CD4-positive, alpha-beta T cell treated with Interleukin-6 for 4 hours (primary cell): ENCODE data around the gene RNF149.
"Not testable (repeated sequence)": the region's sequence is repeated elsewhere in the genome, so short reads cannot be mapped to it uniquely, and the experiment has no call there.

Source experiments
- DNase-seq: peaks from one replicate; pipeline ENCODE4 v3.0.0-alpha.2; 2020; ENCODE audit warnings: mixed read lengths

RNF149 gene

GRCh38 chr2:101308432-101309210 is at the start of gene RNF149:
RNF149 (minus strand) TSS chr2:101308701; CDS start chr2:101308588, 113 bp downstream.
- DNase-seq: peak; percentile 94

GRCh38 chr2:101357376-101357775 is 48.9 kb upstream of the RNF149 start:
- DNase-seq: no peak

GRCh38 chr2:101356521-101356920 is 48.0 kb upstream of the RNF149 start:
- no peak for DNase-seq

DNA sequence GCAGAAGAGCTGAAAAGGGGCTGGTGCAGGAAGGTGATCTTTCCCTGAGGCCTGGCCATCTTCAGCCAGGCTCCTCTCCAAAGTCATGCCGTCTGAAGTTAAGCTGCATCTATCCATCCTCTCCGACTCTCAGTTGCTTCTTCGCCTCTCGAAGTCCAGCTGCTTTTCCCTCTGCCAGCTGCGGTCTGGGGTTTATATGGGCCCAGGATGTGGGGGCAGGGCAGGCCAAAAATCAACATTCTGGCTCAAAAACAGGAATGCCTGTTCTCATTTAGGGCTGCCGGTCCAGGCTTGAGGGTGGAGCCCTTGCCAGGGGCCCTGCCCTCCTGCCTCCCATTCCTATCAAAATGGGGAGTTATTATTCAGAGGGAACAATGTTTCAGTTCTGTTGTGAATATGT is 47.6 kb upstream of the RNF149 start:
- no peak for DNase-seq

DNA sequence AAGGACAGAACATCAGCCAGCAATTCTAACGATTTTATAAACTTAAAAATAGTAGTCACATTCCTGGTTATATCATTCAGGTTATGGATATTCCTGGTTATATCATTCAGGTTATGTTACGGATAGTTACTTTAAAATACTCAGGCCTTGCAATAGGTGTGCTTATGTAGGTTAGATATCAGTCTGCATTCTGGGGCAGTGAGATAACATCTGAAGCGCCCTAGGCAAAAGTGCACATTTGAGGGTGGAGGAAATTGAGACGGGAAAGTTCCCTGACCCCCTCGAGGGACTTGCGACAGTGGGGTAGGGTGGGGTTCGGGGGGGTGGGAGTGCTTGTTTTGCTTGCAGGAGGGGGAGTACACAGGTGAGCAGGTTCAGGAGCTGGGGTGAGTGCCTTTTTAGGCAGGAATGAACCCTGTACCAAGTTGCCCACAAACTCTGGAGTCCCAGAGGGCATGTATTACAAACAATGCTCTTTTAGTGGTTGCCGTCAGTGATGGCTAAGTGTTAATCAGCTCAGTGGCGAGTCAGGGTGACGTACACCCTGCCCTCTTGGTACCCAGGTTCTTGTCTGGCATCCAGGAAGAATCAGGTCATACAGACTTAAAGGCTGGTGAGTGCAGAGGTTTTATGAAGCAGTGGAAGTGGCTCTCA is 47.0 kb upstream of the RNF149 start:
- DNase-seq: no peak

GRCh38 chr2:101354420-101355311 is 46.2 kb upstream of the RNF149 start:
- DNase-seq: no peak

DNA sequence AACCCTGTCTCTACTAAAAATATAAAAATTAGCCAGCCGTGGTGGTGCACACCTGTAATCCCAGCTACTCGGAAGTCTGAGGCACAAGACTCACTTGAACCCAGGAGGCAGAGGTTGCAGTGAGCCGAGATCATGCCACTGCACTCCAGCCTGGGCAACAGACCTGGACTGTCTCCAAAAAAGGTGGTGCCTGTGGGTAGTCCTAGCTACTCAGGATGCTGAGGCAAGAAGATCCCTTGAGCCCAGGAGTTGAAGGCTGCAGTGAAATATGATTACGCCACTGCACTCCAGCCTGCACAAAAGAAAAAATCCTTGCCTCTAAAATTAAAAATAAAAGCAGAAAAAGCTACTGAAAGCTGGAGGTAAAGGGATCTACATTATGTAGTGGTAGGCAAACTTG is 44.1 kb upstream of the RNF149 start:
- DNase-seq: not testable (repeated sequence)

GRCh38 chr2:101351207-101351606 is 42.7 kb upstream of the RNF149 start:
- DNase-seq: no peak

DNA sequence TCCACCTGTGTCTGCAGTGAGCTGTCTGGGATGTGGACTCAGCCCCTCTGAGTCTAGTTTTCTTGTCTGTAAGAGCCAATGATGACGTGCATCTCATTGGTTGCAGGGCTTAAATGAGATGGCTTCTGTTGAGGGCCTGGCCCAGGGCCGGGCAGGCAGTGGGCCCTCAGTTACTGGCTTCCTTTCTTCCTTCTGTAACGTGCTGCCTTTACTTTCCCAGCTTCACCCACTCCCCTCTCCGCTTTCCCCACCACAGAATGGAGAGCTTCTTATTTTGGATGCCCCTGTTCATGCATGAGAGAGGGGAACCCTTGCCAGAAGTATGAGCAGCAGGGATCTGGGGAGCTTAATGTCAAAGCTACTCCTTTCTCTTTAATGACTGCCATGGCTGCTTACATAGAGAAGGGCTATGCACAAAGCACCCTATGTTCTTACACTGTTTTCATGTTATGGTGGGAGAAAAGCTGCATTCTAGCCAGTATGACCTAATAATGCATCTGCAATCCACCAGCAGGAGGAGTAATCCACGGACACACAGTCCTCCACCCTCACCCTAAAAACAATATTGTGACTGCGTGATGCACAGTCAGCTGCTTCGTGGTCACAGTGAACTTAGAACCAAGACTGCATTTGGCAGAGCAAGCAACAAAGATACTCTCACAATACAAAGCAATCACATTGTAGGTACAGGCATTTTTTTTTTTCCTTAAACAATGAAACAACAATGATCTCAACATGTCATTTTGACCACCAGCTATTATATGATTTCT is 41.6 kb upstream of the RNF149 start:
- DNase-seq: no peak

DNA sequence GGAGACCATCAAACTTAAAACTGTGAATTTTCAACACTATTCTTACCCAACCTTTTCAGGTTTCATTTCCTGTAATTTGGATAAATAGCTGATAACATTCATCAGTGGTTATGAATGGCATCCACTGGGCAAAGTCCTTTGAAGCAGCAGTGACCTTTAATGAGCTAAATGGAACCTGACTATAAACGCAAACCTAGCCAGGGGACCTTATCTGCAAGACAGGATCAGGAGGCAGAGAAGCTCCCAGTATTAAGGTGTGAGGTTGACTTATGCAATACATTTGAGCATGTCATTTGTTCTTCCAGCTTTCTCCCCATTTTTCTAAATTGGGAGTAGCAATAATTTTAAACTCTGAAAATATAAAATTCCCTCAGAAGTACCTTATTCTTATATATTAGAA is 40.4 kb upstream of the RNF149 start:
- DNase-seq: no peak

- DNase-seq: no peak
Measured at GRCh38 chr2:101346909-101347308, 38.4 kb upstream of the RNF149 start.

- no peak for DNase-seq
Measured at GRCh38 chr2:101344137-101344536, 35.6 kb upstream of the RNF149 start.

GRCh38 chr2:101342625-101343008 is 34.1 kb upstream of the RNF149 start:
- DNase-seq: no peak

- peak; percentile 83 for DNase-seq
Measured at GRCh38 chr2:101341901-101342624, 33.6 kb upstream of the RNF149 start.

DNA sequence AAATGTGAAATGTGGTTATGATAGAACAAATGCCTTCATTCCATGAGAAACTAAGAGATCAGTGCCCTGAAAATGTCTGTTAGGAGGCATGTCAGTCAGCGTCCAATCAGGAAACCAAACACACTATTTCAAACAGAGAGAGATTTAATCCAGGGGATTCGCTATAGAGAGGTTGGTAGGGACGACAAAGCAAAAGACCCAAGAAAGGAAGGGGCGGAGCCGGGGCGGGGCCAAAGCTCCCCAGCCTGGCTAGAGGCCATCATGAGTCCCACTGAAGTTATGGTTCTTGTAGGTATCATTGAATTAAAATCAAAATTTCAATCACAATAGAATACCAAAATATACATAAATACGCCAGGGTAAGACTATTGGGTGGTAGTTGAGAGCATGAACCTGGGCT is 32.9 kb upstream of the RNF149 start:
- peak; percentile 63 for DNase-seq

- no peak for DNase-seq
Measured at GRCh38 chr2:101340141-101340551, 31.6 kb upstream of the RNF149 start.

DNA sequence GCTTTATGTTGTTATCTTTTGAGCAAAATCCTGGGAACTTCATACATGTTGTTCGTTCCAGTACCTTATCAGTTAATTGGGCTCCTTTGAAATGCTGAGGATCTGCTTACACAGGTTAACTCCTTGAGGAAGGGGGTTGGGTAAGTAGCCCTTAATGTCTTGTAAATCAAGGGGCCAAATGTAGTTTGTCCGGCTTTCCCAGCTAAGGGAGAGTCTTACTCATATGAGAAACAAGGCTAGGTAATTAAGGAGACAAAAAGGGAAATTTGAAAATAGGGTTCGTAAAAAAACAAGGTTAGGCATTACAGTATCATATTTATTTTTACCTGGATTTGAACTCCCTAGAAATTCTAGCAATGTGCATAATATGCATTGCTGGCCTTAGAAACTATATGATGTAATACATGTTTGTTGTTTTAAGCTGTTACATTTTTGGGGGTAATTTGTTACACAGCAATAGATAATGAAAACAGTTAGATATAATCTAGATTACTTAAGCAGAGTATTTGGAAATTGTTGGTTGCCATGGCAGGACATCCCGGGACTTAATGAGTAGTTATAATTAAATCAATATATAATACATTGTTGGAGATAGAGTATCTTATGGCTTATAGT is 30.9 kb upstream of the RNF149 start:
- DNase-seq: no peak

- no peak for DNase-seq
Measured at GRCh38 chr2:101337877-101338276, 29.4 kb upstream of the RNF149 start.

DNA sequence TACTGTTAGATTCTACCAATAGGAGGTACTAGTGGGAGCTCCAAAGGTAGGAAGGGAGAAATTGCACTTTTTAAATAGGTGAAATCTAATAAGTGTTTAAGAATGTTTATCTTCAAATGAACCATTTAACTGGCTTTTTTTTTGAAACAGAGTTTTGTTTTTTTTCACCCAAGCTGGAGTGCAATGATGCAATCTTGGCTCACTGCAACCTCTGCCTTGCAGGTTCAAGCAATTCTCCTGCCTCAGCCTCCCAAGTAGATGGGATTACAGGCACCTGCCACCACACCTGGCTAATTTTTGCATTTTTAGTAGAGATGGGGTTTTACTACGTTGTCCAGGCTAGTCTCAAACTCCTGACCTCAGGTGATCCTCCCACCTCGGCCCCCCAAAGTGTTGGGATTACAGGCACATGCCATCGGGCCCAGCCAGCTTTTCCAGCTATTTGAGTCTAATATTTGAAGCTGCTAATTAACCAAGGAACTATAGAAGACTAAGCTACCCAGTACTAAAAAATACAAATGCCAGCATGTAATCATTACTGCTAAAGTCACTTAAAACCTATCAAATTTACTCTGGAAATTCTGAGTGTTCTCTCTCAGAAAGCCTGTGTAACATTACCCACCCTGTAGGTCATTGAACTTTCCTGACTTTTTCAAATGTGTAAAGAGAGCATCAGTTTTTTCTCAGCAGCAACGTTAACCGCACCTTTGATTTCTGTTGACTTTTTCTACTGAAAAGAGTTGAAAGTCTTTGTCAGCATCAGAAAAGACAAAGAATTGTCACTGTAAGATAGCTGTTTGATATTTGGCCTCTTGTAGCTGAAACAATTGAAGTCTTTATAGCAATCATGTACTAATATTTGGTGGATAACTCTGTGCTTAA is 24.6 kb upstream of the RNF149 start:
- no peak for DNase-seq

- no peak for DNase-seq
Measured at GRCh38 chr2:101331202-101331601, 22.7 kb upstream of the RNF149 start.
